Tibial nerve (tissue), 4 donors: ENCODE data around the gene RIGI.

ENCODE experiments used
- CTCF ChIP-seq, 5 experiments: fragments of 200-600 bp in 3 of 5; fragments of 450-650 bp in 2 of 5; sonication (generic) in 3 of 5; IDR thresholded peaks; one replicate each; pipeline ENCODE4 v1.5.1; 2016 to 2019; ENCODE audit warnings: antibody characterized with exemption in 5 of 5, mild to moderate bottlenecking in 3 of 5, moderate library complexity in 2 of 5
- EP300 ChIP-seq, 2 donors: sonication (generic); formaldehyde crosslinking; IDR thresholded peaks; one replicate each; pipeline ENCODE4 v1.6.1; 2017; ENCODE audit warnings: antibody characterized with exemption in 2 of 2, mild to moderate bottlenecking in 1 of 2
- POLR2A ChIP-seq, 2 donors: fragments of 450-650 bp; IDR thresholded peaks; one replicate each; pipeline ENCODE4 v1.6.1; 2017; ENCODE audit warnings: antibody characterized with exemption in 2 of 2, mild to moderate bottlenecking in 2 of 2, moderate library complexity in 2 of 2

- TF ChIP-seq CTCF (IDR thresholded peaks at IDR 0.05), result no peak
- TF ChIP-seq POLR2A (IDR thresholded peaks at IDR 0.05), result no peak
- TF ChIP-seq EP300 (IDR thresholded peaks at IDR 0.05), result no peak
Observed at GRCh38 chr9:32558408-32558934, 32.5 kb upstream of the RIGI start.
